IPS DF 4.7 (cell line): ENCODE results near the gene RGPD5.
"Not testable (repeated sequence)": the region's sequence is repeated elsewhere in the genome, so short reads cannot be mapped to it uniquely, and the experiment has no call there.

Experiments used
- DNase-seq: peaks from one replicate; pipeline ENCODE4 v3.0.0-alpha.2; 2013; ENCODE audit warnings: low spot score; ENCODE audit errors: extremely low read depth

Gene RGPD5

GRCh38 chr2:109794074-109794737, at the start of gene RGPD5:
Gene RGPD5, plus strand, starts transcription at chr2:109794305. Its CDS starts 161 bp downstream, at chr2:109794466.
- DNase-seq, result not testable (repeated sequence)

GRCh38 chr2:109751572-109751971, 42.5 kb upstream of the RGPD5 start:
- not testable (repeated sequence) for DNase-seq

GRCh38 chr2:109757163-109757824, 36.8 kb upstream of the RGPD5 start:
- DNase-seq, result not testable (repeated sequence)

- not testable (repeated sequence) for DNase-seq
Observed at GRCh38 chr2:109760265-109761042, 33.7 kb upstream of the RGPD5 start.

GRCh38 chr2:109761043-109761454, 33.1 kb upstream of the RGPD5 start:
- DNase-seq, result not testable (repeated sequence)

- DNase-seq, result not testable (repeated sequence)
Observed at GRCh38 chr2:109761976-109762375, 32.1 kb upstream of the RGPD5 start.

- not testable (repeated sequence) for DNase-seq
Observed at GRCh38 chr2:109766074-109766473, 28.0 kb upstream of the RGPD5 start.

- DNase-seq, result not testable (repeated sequence)
Observed at GRCh38 chr2:109766886-109767578, 27.1 kb upstream of the RGPD5 start.

GRCh38 chr2:109768934-109769333, 25.2 kb upstream of the RGPD5 start:
- not testable (repeated sequence) for DNase-seq

- not testable (repeated sequence) for DNase-seq
Observed at GRCh38 chr2:109779118-109779517, 15.0 kb upstream of the RGPD5 start.

- DNase-seq, result not testable (repeated sequence)
Observed at GRCh38 chr2:109781147-109781816, 12.8 kb upstream of the RGPD5 start.

- DNase-seq, result not testable (repeated sequence)
Observed at GRCh38 chr2:109782446-109782993, 11.6 kb upstream of the RGPD5 start.

GRCh38 chr2:109791530-109792279, 2.4 kb upstream of the RGPD5 start:
- not testable (repeated sequence) for DNase-seq

GRCh38 chr2:109792659-109793058, 1.4 kb upstream of the RGPD5 start:
- DNase-seq, result not testable (repeated sequence)

GRCh38 chr2:109871129-109871751, 77.1 kb downstream of the RGPD5 start:
- not testable (repeated sequence) for DNase-seq

GRCh38 chr2:109876625-109877024, 82.5 kb downstream of the RGPD5 start:
- not testable (repeated sequence) for DNase-seq

- DNase-seq, result not testable (repeated sequence)
Observed at GRCh38 chr2:109882112-109882511, 88.0 kb downstream of the RGPD5 start.

GRCh38 chr2:109888414-109888813, 94.3 kb downstream of the RGPD5 start:
- not testable (repeated sequence) for DNase-seq

- not testable (repeated sequence) for DNase-seq
Observed at GRCh38 chr2:109889909-109890308, 95.8 kb downstream of the RGPD5 start.
